ENCODE results near the gene GPR146.

- TF ChIP-seq CTCF (IDR thresholded peaks at IDR 0.05) (no peak), POLR2A (IDR thresholded peaks at IDR 0.05) (no peak), POLR2AphosphoS5 (IDR thresholded peaks at IDR 0.05) (no peak)
Measured at GRCh38 chr7:1098243-1099153, 54.2 kb downstream of the GPR146 start.

Data from transverse colon (tissue), 4 donors.